Left renal cortex interstitium (tissue), 4 donors: ENCODE measurements around the gene DNAJB5. TPM values are rescaled to one million over a fixed set of nuclear protein-coding genes. Genes with fewer than 3 reads are reported as not detected.
"Not testable (repeated sequence)": the region's sequence is repeated elsewhere in the genome, so short reads cannot be mapped to it uniquely, and the experiment has no call there.

Source experiments
- DNase-seq, 4 donors: peaks; one replicate each; pipeline ENCODE4 v3.0.0-alpha.2; 2013; ENCODE audit warnings: low read depth in 4 of 4, low spot score in 2 of 4, missing footprints in 1 of 4
- polyA plus RNA-seq, 4 donors: library from polyadenylated mRNA; unstranded; fragments of 120-200 nt; gene quantifications; one replicate each; pipeline ENCODE4 v1.2.1, GENCODE V29; 2013; ENCODE audit not compliant: insufficient read length in 4 of 4

DNAJB5 gene
- 10 to 100 TPM in 2 of 4 donors, 1 to 10 TPM in 2; 9.6 to 12.8 (median 10.5) TPM for polyA plus RNA-seq

DNA sequence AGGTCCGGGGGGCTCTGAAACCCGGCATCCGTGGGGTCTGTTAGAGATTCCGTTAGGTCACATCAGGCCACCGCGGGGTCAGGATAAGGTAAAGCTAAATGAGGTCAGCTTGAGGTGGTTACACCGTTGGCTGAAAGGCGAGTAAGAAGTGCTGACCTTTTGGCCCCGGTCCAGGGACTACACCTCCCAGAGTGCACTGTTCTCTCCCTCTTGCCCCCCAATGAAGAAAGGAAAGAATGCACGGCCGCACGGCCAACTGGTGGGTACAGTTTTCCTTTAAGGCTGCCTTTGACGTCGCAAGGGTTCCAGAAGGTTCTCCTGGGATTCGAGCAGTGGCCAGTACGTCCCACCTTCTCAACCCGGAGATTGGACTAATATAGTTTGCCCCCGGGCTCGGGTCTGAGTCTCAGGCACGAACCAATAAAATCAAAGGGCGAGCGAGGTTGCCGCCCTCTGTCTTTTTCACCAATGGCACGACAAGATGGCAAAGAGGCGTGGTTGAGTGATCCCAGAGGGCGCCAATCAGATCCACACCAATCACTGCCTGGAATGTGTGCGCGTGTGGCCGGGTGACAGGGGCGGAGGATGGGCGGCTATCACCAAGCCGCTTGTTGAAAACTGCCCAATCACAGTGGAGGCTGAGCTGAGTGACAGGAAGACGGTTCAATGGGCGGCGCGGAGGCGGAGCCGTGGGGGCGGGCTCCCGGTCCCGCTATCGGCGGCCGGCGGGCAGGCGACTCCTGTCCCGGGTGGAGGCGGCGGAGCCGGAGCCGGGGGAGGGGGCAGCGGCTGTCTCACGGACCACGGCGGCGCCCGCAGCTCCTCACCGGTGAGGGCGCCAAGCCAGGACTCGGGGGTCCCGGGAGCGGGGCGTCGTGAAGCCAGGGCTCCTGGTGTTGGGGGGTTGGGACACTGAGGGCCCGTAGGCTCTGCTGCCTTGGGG lies at the start of gene DNAJB5:
DNAJB5 (plus strand) TSS at position 743 of the 943 bp plus-strand sequence. CDS start 886 bp downstream, outside the sequence.
- peak; percentile 95 to 99 (median 98) for DNase-seq

DNA sequence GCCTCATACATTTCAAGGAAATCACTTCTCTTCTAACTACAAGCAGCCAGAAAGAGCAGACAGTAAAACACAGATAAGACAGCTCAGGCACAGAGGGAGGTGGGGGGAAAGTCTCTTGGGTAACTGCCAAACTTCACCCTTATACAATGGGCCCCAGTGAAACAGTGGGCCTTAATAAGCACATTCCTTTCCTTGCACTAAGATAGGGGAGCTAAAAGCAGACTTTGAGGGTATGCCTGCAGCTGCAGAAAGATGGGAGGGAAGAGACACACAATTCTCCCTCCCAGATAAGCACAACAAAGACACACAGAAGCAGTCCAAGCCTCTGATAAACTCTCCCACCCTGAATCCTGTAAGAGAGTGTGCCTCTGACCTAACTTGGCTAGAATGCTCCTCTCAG lies 49.6 kb upstream of the DNAJB5 start:
- DNase-seq, result not testable (repeated sequence)

DNA sequence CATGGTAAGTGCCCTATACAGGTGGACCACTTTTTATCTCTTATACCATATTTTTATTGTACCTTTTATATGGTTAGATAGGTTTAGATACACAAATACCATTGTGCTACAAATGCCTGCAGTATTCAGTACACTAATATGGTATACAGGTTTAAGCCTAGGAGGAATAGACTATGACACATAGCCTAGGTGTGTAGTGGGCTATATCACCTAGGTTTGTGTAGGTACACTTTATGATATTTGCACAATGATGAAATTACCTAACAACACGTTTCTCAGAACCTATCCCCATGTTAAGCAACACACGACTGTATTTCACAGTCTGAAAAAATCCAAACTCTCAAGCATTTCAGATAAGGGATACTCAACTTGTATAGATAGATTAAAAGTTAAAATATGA lies 41.1 kb upstream of the DNAJB5 start:
- DNase-seq, result no peak

DNA sequence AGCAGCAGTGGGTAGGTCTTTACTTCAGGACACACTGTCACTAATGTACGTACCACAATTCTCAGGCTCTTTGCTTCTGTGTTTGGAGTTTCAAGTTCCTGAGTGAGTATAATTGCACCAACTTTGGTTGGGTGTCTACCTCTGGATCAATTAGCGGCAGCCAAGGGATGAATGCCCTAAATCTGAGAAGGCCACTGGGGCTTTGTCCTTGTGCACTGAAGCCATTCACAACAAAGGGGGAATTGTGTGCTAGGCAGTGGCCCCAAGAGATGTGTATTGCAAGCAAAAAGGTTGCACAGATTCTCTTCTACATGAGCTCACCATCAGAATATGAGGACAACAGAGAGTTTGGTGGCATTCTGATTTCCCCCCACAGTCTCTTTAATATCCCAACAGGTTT lies 35.3 kb upstream of the DNAJB5 start:
- DNase-seq, result no peak

DNA sequence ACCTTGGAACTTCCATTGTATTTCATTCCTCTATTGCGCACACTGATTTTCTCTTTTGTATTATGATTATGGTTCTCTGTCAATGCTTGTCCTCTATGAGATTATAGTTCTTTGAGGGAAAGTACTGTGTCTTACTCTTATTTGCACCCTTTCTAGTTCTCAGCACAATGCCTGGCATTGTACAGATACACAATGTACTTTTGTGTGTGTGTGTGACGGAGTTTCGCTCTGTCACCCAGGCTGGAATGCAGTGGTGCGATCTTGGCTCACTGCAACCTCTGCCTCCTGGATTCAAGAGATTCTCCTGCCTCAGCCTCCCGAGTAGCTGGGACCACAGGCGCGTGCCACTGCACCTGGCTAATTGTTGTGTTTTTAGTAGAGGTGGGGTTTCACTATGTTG lies 33.5 kb upstream of the DNAJB5 start:
- not testable (repeated sequence) for DNase-seq

DNA sequence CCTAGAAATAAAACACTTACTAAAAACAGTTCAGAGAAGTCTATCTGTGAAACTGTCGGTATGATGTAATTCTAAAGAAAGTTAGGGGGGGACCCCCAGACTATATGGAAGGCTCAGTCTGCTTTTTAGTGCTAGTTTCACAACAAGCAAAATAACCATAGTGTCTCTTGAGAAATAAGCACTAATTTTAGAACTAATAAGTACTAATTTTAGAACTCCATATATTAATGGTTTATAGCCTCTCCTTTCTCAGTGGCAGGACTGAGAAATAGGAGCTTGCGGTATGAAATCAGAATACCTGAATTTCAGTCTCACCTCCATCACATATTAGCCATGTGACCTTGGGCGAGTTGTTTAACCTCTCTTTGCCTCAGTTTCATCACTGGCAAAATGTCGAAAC lies 32.9 kb upstream of the DNAJB5 start:
- no peak for DNase-seq

DNA sequence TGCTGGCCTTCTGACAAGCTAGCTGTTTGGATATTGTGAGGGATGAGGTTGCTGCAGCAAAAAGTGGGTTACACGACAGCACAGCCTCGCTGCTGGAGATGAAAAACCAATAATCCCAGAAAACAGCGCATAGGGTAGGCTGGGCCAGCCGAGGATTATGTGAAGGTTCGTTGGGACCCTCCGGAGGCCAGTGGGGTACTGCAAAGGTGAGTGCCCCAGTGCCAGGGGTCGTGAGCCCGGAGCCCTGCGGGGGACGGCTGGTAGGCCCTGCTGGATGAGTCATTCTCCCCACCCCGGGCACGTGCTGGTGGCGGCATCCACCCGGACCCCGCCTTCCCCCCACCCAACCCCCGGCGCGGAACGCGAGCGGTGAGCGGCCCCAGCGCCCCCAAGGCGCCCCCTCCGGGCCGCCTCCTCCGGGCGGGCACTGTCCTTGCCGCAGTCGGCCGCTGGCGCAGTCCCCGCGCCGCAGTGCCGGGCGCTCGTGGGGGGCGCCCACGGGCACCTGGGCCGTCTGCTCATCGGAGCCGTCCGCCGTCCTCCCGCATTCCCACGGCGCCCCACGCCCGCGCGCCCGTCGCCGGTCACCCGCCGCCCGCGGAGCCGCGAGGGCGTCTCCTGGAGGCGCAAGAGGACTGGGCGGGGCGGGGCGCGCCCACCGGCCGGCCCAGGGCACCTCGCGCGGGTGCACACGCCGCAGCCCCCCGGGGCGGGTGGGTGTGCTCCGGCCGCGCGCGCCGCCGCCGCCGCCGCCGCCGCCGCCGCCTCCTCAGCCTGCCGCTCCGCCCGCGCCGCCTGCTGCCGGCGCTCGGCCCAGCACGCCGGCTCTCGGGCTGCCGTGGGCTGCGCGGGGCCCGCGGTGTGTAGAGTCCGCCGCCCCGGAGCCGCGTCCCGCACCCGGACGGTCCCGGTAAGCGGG lies 31.8 kb upstream of the DNAJB5 start, which contains the start of gene PHF24:
PHF24 (plus strand) TSS at position 794 of the 919 bp plus-strand sequence. CDS start 13,014 bp downstream, outside the sequence.
- peak in 1 of 4 donors; percentile 4 for DNase-seq

DNA sequence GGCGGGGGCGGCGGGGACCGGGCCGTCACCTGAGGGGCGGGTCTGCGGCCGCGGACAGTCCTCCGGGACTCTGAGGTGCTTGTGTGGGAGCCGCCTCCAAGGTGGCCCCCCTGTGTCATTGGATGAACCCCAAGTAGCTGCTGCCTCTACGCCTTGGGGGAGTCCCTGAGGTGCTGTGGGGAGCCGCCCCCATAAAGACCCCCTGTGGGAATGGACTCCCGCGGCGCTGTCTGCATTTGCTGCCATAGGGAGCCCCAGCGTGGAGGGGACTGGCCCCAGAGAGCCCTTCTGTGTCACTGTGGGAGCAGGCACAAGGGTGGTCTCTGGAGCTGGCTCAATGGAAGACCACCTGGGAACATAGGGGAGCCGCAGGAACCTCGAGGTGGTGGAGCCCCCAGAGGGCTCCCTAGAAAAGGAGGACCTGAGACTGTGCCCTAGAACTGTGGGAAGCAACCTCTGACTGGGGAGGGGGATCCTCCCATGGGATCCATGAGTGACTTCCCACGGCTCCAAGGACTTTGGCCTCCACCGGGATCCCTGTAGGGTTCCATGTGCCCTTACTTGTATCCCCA lies 31.0 kb upstream of the DNAJB5 start:
- DNase-seq, result no peak

DNA sequence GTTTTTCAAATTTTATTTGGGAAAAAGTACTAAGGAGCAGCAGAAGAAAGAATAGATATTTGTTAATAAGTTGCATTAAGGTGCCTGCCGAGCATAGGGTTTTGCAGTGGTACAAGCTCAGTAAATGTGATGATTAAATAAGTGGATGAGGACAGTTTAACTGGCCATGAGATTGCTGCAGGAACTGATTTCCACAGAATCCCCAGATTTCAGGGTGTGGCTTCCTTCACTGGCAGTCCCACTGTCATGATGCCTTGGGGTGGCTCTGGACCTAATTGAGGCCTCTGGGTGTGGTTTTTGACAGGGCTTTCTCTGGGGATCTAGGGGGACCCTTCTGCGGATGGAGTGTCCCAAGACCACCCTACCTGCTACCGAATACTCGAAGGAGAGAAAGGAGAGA lies 30.1 kb upstream of the DNAJB5 start:
- no peak for DNase-seq

DNA sequence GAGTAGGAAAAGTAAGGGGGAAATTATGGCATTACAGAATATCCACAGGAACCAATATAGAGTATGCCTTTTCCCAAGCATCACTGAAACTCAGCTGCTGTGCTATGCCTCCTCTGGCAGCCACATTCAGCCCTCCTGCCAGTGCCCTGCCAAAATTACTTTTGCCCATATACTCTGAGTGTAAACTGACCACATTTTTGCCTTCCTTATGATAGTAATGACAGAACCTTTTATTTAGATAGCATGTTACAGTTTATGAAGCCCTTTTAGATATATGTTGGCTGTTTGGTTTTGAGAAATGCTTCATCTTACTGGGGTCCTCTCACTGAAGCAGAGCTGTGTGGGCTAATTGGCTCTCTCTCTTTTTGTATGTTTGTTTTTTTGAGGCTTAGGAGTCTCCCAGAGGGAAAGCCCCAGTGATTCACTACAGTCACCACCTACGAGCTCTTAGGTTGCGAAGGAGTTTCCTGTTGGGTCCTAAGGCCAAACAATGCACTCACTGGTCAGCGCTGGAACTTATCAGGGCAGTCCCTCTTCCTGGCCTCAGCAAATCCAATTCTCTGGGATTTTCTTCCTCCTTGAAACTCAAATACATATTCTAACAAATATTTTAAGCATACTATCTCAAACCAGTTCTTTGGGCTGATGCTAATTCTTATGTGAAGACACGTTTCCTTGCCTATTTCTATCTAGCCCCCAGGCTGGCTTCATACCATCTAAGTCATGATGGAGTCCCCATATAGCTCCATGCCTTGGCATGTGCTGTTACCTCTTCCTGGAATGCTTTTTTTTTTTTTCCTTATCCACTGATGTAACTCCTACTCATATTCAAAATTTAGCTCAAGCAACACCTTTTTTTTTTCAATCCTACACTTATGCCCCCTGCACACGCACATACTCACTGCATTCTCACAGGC lies 27.7 kb upstream of the DNAJB5 start:
- DNase-seq, result no peak

DNA sequence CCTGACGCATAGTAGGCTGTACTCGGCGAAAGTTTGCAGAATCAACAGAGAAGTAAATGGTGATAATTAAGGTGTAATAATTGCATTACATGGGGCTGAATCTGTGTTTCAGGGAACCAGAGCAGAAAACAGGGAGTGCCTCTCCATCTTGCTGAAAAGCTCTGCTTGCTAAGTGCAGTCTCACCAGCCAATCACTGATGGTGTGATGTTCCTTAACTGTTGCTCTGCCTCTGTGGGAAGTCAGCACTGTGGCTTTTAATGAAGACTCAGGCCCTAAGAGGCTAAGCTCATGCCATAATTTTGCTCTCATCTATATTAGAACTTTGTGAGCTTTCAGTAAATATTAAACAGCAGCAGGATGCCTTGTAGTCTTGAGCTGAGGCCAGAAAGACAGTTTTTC lies 27.0 kb upstream of the DNAJB5 start:
- DNase-seq, result no peak

DNA sequence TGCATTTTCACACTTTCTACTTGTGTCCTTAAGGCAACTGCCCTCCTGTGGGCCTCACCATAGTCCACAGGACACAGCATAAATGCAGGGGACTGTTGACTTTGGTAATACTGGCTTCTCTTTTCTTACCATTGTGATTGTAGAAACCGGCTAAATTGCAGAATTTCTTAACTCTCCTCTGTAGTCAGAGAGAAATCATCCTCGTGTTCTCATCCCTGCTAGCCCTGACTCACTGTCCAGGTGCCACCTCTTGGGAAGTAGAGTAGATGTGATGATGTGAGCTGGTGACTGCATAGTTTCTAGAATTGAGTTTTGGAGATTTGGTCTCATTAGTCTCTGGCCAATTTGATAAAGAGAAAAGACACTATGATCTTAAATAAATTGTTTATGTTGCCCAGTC lies 26.0 kb upstream of the DNAJB5 start:
- no peak for DNase-seq

DNA sequence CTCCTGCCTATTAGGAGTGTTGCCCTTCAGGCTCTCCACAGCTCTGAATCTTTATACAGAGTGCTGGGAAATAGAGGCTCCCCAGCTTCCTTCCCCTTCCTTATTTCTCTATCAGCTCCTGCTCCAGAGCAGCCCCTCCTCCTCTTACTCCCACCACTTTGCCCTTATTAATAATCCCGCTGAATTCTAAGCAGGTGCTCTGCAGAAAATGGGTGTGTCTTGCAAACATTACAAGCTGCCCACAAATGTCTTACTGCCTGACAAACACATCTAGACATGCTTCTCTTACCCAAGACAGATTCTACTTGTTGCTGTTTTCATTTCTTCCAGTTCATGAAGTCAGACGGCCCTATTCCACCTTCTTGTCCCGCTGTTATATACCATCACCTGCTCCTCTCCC lies 25.1 kb upstream of the DNAJB5 start:
- no peak for DNase-seq

DNA sequence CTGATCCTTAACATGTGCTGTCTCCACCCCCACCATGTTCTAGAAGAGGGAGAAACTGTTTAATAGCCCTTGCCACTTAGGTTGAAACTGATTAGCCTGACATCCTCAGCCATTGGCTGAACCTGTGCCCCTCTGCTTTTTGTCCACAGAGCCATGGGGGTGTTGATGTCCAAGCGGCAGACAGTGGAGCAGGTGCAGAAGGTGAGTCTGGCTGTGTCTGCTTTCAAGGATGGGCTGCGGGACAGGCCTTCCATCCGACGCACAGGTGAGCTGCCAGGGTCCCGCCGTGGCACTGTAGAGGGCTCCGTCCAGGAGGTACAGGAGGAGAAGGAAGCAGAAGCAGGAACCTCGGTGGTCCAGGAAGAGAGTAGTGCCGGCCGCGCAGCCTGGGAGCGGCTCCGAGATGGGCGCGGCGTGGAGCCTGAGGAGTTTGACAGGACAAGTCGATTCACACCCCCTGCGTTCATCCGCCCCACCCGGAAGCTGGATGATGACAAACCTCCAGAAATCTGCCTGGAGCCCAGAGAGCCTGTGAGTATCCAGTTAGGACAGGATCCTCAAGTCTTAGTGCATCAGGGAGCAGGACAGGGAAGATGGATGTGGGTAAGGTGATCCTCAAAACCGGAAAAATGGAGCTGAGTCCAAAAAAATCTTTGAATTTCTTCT lies 18.3 kb upstream of the DNAJB5 start:
- DNase-seq, result no peak

DNA sequence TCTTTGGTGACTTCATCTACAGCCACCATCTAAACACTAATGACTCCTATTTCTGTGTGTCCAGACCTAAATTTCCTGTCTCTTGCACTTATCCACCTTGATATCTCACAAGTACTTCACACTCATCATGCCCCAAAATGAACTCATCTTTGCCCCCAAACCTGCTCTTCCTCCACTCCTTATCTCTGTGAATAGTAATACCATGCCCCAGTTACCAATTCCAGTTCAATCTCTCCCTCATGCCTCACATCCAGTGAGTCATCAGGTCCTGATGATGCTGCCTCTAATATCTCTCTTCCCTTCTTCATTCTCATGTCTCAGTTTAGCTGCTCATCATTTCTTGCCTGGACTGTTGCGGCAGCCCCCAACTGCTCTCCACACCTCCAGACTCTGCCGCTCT lies 14.9 kb upstream of the DNAJB5 start:
- no peak for DNase-seq

DNA sequence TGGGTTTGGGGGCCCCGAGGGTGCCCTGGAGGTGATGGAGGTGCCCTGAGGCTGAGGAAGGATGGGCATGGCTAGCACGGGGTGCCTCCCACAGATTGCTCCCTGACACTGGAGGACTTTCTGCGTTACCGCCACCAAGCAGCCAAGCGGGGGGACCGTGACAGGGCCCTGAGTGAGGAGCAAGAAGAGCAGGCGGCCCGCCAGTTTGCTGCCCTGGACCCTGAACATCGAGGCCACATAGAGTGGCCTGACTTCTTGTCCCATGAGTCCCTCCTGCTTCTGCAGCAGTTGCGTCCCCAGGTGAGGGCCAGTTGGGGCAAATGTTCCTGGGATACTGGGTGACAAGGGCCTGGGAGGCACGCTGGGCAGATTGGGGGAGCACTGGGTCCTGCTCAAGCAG lies 13.1 kb upstream of the DNAJB5 start:
- no peak for DNase-seq

DNA sequence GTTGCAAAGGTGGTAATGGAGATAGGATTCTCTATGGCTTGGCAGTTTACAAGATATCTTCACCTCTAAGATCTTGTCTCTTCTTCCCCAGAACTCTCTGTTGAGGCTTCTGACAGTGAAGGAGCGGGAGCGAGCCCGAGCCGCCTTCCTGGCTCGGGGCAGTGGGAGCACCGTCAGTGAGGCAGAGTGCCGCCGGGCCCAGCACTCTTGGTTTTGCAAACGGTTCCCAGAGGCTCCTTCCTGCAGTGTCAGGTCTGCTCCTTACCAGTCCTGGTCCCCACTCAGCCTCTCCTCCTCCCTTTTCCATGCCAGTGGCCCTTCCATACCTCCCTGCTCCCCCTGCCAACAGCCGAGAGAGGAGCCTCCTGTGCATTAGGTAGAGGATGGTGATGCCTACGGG lies 12.6 kb upstream of the DNAJB5 start:
- no peak for DNase-seq

DNA sequence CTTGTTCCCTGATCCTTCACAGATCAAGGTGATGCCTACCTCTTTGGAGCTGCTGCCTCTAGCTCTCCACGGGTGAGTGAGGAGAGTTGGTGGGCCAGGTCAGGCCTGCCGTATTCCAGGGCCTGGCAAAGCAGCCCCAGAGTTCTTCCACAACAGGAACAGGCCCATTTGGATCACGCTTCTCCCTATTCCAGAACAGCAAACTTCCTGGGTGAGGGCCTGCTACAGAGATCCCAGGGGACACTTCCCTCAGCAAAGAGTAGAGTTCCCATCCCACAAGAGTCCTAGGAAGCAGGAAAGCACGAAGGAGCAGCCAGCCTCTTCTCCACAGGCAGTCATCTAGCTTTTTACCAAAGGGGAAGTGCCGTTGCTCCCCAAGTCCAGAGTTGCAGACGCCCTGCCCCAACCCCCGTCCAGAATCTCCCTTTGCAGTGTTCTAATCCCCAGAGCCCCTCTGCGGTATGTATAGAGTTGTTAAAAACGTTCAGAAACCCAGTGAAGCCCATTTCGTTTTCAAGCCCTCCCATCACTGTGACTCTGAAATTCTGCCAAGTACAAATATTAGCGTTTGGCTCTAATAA lies 9.3 kb upstream of the DNAJB5 start:
- DNase-seq, result no peak

DNA sequence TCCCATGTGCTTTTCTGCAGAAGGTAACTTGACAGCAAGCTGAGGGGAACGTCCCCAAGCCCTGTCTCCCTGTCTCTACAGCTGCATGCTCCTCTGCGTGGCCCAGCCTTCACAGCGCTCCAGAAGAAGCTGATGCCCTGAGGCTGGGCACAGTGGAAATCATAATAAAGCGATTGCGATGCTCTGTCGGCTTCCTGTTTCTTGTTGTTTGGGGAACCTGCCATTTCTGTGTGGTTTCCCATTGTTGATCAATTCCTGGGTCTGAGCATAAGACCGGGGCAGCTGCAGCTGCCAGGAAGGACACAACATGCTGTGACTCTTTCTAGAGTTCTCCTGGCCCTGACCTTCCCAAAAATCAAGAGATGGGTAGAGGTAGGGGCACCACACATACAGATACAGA lies 7.2 kb upstream of the DNAJB5 start:
- no peak for DNase-seq
